ENCODE data around the gene GPR12.

Gene GPR12, protein sequence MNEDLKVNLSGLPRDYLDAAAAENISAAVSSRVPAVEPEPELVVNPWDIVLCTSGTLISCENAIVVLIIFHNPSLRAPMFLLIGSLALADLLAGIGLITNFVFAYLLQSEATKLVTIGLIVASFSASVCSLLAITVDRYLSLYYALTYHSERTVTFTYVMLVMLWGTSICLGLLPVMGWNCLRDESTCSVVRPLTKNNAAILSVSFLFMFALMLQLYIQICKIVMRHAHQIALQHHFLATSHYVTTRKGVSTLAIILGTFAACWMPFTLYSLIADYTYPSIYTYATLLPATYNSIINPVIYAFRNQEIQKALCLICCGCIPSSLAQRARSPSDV

GRCh38 chr13:26759907-26760831 lies at the start of gene GPR12:
Gene GPR12 (minus strand): TSS chr13:26760786. CDS start chr13:26759827, 959 bp downstream.
- no peak within 1 kb of the TSS for H3K9ac ChIP-seq (ENCODE audit: low read length)
- H3K4me3 ChIP-seq (ENCODE audit: low read length): peak within 1 kb of the TSS; percentile 66
- no peak within 1 kb of the TSS for H3K27ac ChIP-seq (ENCODE audit: low read length)
- no peaks in the 10 kb centered on the region for H3K36me3 ChIP-seq (ENCODE audit: control insufficient read depth, low read depth, low read length)
- H3K9me3 ChIP-seq (ENCODE audit: control insufficient read depth, low read depth, low read length): no peaks in the 10 kb centered on the region
- H3K4me1 ChIP-seq (ENCODE audit: control insufficient read depth, low read depth, low read length): peaks cover 9% of the 10 kb centered on the region
- peaks cover 71% of the 10 kb centered on the region for H3K27me3 ChIP-seq (ENCODE audit: control insufficient read depth, insufficient read depth, low read length)

GRCh38 chr13:26810095-26810494 lies 49.5 kb upstream of the GPR12 start:
- Histone ChIP-seq H3K9ac (ENCODE audit: low read length) (no peak overlapping the region), H3K27ac (ENCODE audit: low read length) (no peak overlapping the region), H3K27me3 (ENCODE audit: control insufficient read depth, insufficient read depth, low read length) (no peaks in the 10 kb centered on the region), H3K4me1 (ENCODE audit: control insufficient read depth, low read depth, low read length) (peaks cover 10% of the 10 kb centered on the region), H3K9me3 (ENCODE audit: control insufficient read depth, low read depth, low read length) (no peaks in the 10 kb centered on the region), H3K4me3 (ENCODE audit: low read length) (no peak overlapping the region), H3K36me3 (ENCODE audit: control insufficient read depth, low read depth, low read length) (no peaks in the 10 kb centered on the region)

DNA sequence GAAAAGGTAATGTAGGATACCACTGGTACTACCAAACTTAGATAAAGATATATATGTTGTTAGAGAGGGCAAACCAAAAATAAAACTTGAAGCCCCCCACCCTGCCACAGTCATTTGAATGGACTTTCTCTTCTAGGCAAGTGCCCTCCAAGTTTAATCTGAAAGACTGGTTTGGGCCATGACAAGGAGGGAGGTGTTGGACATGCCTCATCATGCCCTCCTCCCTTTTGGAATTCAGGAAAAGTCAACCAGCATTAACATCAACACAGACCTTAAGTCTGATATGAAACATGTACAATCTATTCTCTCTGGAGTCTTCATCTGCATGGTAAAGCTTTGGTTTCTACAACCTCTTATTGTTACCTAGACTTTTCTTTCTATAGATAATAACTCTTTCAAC lies 46.3 kb upstream of the GPR12 start:
- peaks cover 10% of the 10 kb centered on the region for H3K4me1 ChIP-seq (ENCODE audit: control insufficient read depth, low read depth, low read length)
- no peak overlapping the region for H3K27ac ChIP-seq (ENCODE audit: low read length)
- no peaks in the 10 kb centered on the region for H3K36me3 ChIP-seq (ENCODE audit: control insufficient read depth, low read depth, low read length)
- no peak overlapping the region for H3K9ac ChIP-seq (ENCODE audit: low read length)
- H3K9me3 ChIP-seq (ENCODE audit: control insufficient read depth, low read depth, low read length): peaks cover 3% of the 10 kb centered on the region
- H3K4me3 ChIP-seq (ENCODE audit: low read length): no peak overlapping the region
- no peaks in the 10 kb centered on the region for H3K27me3 ChIP-seq (ENCODE audit: control insufficient read depth, insufficient read depth, low read length)

GRCh38 chr13:26787961-26788360 lies 27.4 kb upstream of the GPR12 start:
- H3K9ac ChIP-seq (ENCODE audit: low read length): no peak overlapping the region
- no peak overlapping the region for H3K4me3 ChIP-seq (ENCODE audit: low read length)
- peaks cover 17% of the 10 kb centered on the region for H3K27me3 ChIP-seq (ENCODE audit: control insufficient read depth, insufficient read depth, low read length)
- no peaks in the 10 kb centered on the region for H3K36me3 ChIP-seq (ENCODE audit: control insufficient read depth, low read depth, low read length)
- no peak overlapping the region for H3K27ac ChIP-seq (ENCODE audit: low read length)
- H3K9me3 ChIP-seq (ENCODE audit: control insufficient read depth, low read depth, low read length): no peaks in the 10 kb centered on the region
- H3K4me1 ChIP-seq (ENCODE audit: control insufficient read depth, low read depth, low read length): peaks cover 4% of the 10 kb centered on the region

DNA sequence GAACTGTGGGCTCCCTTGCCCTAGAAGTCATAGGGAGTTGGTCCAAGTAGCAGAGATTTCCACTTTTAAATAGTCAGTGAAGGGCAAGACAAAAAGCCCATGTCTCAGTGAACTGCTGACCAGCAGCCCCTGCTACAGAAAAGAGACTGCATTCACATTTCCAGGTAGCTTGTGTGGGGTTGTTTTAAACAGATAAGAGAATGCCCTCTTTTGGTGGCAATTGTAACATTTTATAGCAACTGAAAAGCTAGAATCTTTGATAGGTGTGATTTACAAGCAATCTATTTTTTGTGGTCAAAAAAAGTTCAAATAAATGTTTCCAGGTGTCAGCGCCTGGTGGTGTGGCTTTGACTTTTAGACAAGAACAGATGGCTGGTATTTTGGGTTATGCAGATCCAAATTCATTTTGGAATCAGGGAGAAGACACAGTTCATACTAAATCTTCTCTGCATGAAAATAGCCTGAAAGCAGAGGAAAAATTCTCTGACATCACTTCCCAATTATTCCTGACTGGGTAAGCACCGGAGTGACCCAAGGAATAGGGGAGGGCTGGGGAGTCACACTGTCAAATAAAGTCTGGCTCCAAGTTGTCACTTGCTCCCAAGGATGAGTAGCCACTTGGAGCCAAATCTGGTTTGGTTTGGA lies 26.2 kb upstream of the GPR12 start:
- H3K36me3 ChIP-seq (ENCODE audit: control insufficient read depth, low read depth, low read length): no peaks in the 10 kb centered on the region
- H3K4me3 ChIP-seq (ENCODE audit: low read length): no peak overlapping the region
- H3K4me1 ChIP-seq (ENCODE audit: control insufficient read depth, low read depth, low read length): peaks cover 4% of the 10 kb centered on the region
- no peak overlapping the region for H3K27ac ChIP-seq (ENCODE audit: low read length)
- H3K9ac ChIP-seq (ENCODE audit: low read length): no peak overlapping the region
- H3K27me3 ChIP-seq (ENCODE audit: control insufficient read depth, insufficient read depth, low read length): peaks cover 17% of the 10 kb centered on the region
- no peaks in the 10 kb centered on the region for H3K9me3 ChIP-seq (ENCODE audit: control insufficient read depth, low read depth, low read length)

DNA sequence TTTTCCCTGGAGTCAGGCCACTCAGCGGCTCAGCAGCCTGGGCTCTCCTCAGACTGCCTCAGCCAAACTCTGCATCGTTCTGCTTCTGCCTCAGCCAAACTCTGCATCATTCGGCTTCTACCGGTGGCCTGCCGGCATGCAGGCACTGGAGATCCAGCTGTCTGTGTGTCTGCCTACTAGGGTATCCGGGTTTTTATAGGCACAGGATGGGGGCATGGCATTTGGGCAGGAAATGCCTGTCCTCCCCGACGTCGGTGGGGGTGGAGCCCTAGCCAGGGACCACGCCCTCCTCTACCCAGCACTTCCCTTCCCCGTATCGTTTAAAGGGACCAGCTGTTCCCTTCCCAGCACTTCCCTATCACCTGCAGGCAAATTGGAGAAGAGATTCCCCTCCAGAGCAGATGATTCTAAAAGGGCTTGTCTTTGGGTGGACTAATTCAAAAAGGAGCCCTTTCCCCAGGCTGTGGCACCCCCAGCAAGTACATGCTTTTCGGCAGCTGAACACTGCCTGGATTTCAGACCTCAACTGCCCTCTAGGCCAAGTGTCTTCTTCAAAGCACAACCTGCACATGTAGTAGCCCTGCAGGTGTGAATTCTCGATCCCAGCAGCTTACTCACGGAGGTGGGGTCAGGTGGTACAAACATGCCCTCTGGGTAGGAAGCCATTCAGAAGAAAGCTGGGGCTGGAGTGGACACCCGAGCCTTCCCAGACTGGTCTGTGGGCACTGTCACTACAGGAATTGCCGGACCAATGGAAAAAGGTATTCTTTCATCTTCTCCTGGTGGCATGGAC lies 25.4 kb upstream of the GPR12 start:
- Histone ChIP-seq H3K9me3 (ENCODE audit: control insufficient read depth, low read depth, low read length) (no peaks in the 10 kb centered on the region), H3K4me3 (ENCODE audit: low read length) (peak overlapping the region; percentile 65), H3K9ac (ENCODE audit: low read length) (no peak overlapping the region), H3K4me1 (ENCODE audit: control insufficient read depth, low read depth, low read length) (peaks cover 4% of the 10 kb centered on the region), H3K27me3 (ENCODE audit: control insufficient read depth, insufficient read depth, low read length) (peaks cover 17% of the 10 kb centered on the region), H3K36me3 (ENCODE audit: control insufficient read depth, low read depth, low read length) (no peaks in the 10 kb centered on the region), H3K27ac (ENCODE audit: low read length) (no peak overlapping the region)

- no peaks in the 10 kb centered on the region for H3K36me3 ChIP-seq (ENCODE audit: control insufficient read depth, low read depth, low read length)
- peaks cover 4% of the 10 kb centered on the region for H3K4me1 ChIP-seq (ENCODE audit: control insufficient read depth, low read depth, low read length)
- no peak overlapping the region for H3K27ac ChIP-seq (ENCODE audit: low read length)
- H3K9ac ChIP-seq (ENCODE audit: low read length): no peak overlapping the region
- no peaks in the 10 kb centered on the region for H3K9me3 ChIP-seq (ENCODE audit: control insufficient read depth, low read depth, low read length)
- peak overlapping the region; percentile 65 for H3K4me3 ChIP-seq (ENCODE audit: low read length)
- peaks cover 17% of the 10 kb centered on the region for H3K27me3 ChIP-seq (ENCODE audit: control insufficient read depth, insufficient read depth, low read length)
These were observed 24.4 kb upstream of the GPR12 start for GRCh38 chr13:26784704-26785639.

DNA sequence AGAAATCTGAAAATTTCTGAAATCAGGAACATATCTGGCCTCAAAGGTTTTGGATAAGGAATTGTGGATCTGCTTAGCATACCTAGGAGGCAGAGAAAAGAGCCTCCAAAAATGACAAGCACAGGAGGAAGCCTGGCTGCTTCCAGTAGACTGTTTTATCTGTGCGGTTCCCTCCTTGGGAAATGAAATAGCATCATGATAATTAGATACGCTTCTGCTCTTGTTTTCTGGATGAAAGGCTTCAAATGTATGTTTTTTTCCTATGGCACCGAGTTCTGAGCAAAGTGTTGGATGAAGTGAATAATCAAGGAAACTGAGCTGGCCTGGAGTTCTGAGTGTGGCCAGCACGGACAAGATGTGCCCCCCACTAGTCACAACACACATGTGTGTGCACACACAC lies 19.8 kb upstream of the GPR12 start:
- no peak overlapping the region for H3K27ac ChIP-seq (ENCODE audit: low read length)
- H3K9me3 ChIP-seq (ENCODE audit: control insufficient read depth, low read depth, low read length): no peaks in the 10 kb centered on the region
- peaks cover 4% of the 10 kb centered on the region for H3K4me1 ChIP-seq (ENCODE audit: control insufficient read depth, low read depth, low read length)

GRCh38 chr13:26779321-26779720 lies 18.7 kb upstream of the GPR12 start:
- H3K4me3 ChIP-seq (ENCODE audit: low read length): no peak overlapping the region
- H3K27me3 ChIP-seq (ENCODE audit: control insufficient read depth, insufficient read depth, low read length): no peaks in the 10 kb centered on the region
- no peak overlapping the region for H3K27ac ChIP-seq (ENCODE audit: low read length)
- H3K9ac ChIP-seq (ENCODE audit: low read length): no peak overlapping the region
- H3K9me3 ChIP-seq (ENCODE audit: control insufficient read depth, low read depth, low read length): no peaks in the 10 kb centered on the region
- no peaks in the 10 kb centered on the region for H3K36me3 ChIP-seq (ENCODE audit: control insufficient read depth, low read depth, low read length)
- no peaks in the 10 kb centered on the region for H3K4me1 ChIP-seq (ENCODE audit: control insufficient read depth, low read depth, low read length)

More for the DNA sequence above, 19.8 kb upstream of the GPR12 start:
- H3K9ac ChIP-seq (ENCODE audit: low read length): no peak overlapping the region
- H3K36me3 ChIP-seq (ENCODE audit: control insufficient read depth, low read depth, low read length): no peaks in the 10 kb centered on the region
- H3K27me3 ChIP-seq (ENCODE audit: control insufficient read depth, insufficient read depth, low read length): peaks cover 6% of the 10 kb centered on the region
- no peak overlapping the region for H3K4me3 ChIP-seq (ENCODE audit: low read length)

GRCh38 chr13:26772531-26772930 lies 11.9 kb upstream of the GPR12 start:
- Histone ChIP-seq H3K27ac (ENCODE audit: low read length) (no peak overlapping the region), H3K27me3 (ENCODE audit: control insufficient read depth, insufficient read depth, low read length) (no peaks in the 10 kb centered on the region)

More at GRCh38 chr13:26772531-26772930, 11.9 kb upstream of the GPR12 start:
- Histone ChIP-seq H3K4me1 (ENCODE audit: control insufficient read depth, low read depth, low read length) (no peaks in the 10 kb centered on the region), H3K36me3 (ENCODE audit: control insufficient read depth, low read depth, low read length) (no peaks in the 10 kb centered on the region), H3K4me3 (ENCODE audit: low read length) (no peak overlapping the region), H3K9ac (ENCODE audit: low read length) (no peak overlapping the region), H3K9me3 (ENCODE audit: control insufficient read depth, low read depth, low read length) (no peaks in the 10 kb centered on the region)

Data from iPS-18a (cell line).